Mesothelial cell of epicardium (in vitro differentiated cells): ENCODE data around the gene PLSCR1. TPM values are rescaled to one million over a fixed set of nuclear protein-coding genes. Genes with fewer than 3 reads are reported as not detected.

Experiments
- DNase-seq, 2 experiments: peaks; one replicate each; pipeline ENCODE4 v3.0.0; 2021; ENCODE audit warnings: low spot score in 2 of 2; ENCODE audit not compliant: unreplicated experiment in 2 of 2
- H3K27ac Mint-ChIP-seq: 2 replicates; pipeline ENCODE4 v1.8.0; 2021; ENCODE audit warnings: mixed read lengths
- H3K27me3 Mint-ChIP-seq: 2 replicates; pipeline ENCODE4 v1.8.0; 2021; ENCODE audit warnings: low read depth, mixed read lengths
- H3K36me3 Mint-ChIP-seq: 2 replicates; pipeline ENCODE4 v1.8.0; 2021; ENCODE audit warnings: mixed read lengths
- H3K4me1 Mint-ChIP-seq: 2 replicates; pipeline ENCODE4 v1.8.0; 2021; ENCODE audit warnings: mixed read lengths
- H3K4me3 Mint-ChIP-seq: 2 replicates; pipeline ENCODE4 v1.8.0; 2021; ENCODE audit warnings: mild to moderate bottlenecking, moderate library complexity, mixed read lengths
- H3K9me3 Mint-ChIP-seq: 2 replicates; pipeline ENCODE4 v1.8.0; 2021; ENCODE audit warnings: mixed read lengths
- CTCF ChIP-seq: fragments of 200-600 bp; sonication (generic); IDR thresholded peaks from one replicate; pipeline ENCODE4 v1.5.0; 2021; ENCODE audit warnings: antibody characterized with exemption; ENCODE audit not compliant: unreplicated experiment
- total RNA-seq: library from RNA; stranded (reverse); gene quantifications from 3 replicates; pipeline ENCODE4 v1.2.1, GENCODE V29; 2021

The PLSCR1 gene
- total RNA-seq, 1 donor from 2014 or later = 71.0 TPM

DNA sequence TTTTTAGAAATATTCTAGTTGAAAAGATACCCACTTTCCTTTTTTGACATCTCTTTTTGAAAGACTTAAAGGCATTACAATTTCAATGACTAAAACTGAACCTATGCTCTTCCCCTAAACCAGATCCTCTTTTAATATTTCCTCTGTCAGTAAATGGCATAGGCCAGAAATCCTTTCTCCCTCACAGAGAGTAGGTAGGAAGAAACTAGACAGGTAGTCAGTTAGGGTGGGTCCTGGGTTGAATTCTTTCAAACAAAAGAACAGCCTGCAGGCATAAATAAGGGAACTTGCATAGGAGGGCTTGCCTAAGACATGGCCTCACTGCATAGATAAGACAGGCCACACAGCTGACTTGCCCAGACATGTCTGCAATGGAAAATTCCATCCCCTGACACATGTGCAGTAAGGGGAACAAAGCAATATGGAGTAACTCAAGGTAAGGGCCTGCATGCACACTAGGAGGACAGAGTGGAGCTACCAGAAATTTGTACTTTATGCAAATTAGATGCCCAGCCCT is 37.6 kb upstream of the PLSCR1 start:
- Mint-ChIP-seq H3K4me1 (peaks cover 13% of the 10 kb centered on the region), H3K9me3 (peaks cover 29% of the 10 kb centered on the region), H3K27ac (peak overlapping the region; percentile 47), H3K36me3 (peaks cover 8% of the 10 kb centered on the region), H3K27me3 (no peaks in the 10 kb centered on the region), H3K4me3 (no peak overlapping the region)
- no peak for DNase-seq
- TF ChIP-seq CTCF = no peak

DNA sequence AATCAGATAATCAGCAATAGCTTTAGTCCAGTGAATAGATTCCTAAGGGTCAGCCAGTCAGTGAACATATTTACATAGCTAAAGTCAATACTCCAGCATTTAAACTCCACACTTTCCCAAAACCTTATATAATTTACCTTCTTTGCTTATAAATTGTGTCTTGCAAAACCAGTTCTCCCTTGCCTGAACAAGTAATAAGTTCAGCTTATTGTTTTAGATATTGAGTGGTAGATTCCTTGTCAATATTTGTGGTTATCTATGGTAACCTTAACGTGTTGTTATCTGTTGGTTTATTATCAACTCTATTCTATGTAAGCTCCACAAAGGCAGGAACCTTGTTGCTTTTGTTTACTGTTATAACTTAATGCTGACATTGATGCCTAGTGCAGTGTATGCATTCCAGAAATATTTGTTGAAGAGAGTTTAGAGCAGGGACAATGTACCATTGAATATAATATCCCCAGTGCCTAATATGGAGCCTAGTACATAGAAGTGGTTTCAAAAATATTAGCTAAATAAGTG is 36.7 kb upstream of the PLSCR1 start:
- Mint-ChIP-seq H3K27ac (no peak overlapping the region), H3K36me3 (peaks cover 8% of the 10 kb centered on the region), H3K4me3 (no peak overlapping the region), H3K27me3 (no peaks in the 10 kb centered on the region), H3K4me1 (peaks cover 13% of the 10 kb centered on the region), H3K9me3 (peaks cover 29% of the 10 kb centered on the region)
- no peak for DNase-seq
- no peak for TF ChIP-seq CTCF

DNA sequence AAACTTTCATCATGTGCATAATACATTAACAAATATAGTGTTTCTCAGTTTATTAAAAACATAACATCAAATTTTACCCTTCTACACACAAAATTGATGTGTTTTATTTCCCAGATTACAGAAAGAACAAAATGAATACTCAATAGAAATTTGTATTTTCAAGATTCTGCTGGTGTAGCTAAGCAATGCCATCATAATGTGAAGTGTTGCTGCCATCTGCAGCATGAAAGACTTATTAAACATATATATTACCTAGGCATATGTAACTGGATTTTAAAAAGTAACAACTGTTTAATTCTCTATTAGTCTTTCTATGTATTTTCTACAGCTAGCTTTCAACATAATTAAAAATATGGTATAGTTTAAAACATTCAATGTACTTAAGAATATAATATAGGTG is 33.3 kb upstream of the PLSCR1 start:
- Mint-ChIP-seq H3K4me1 (peaks cover 7% of the 10 kb centered on the region), H3K27me3 (no peaks in the 10 kb centered on the region), H3K9me3 (peaks cover 18% of the 10 kb centered on the region)

DNA sequence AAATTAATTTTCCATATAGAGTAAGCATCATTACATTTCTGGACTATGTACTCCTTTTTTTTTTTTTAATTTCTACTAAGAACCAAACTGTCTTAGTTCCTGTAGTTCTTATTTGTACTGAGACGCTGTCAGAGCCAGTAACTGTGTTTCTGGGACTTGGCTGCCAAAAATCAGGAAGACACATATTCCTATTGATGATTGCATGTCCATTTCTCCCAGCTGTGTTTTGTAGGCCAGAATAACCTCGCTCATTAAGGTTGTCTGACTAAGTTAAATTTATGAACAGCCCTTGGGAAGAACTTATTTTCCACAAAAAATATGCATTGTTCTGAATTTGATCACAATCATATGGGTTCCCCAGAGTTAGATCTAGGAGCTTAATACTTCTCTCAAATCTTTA is 31.2 kb upstream of the PLSCR1 start:
- no peaks in the 10 kb centered on the region for H3K36me3 Mint-ChIP-seq
- no peak for DNase-seq
- H3K27ac Mint-ChIP-seq = no peak overlapping the region
- TF ChIP-seq CTCF = no peak
- H3K9me3 Mint-ChIP-seq = peaks cover under 1% of the 10 kb centered on the region
- peaks cover under 1% of the 10 kb centered on the region for H3K4me1 Mint-ChIP-seq
- no peak overlapping the region for H3K4me3 Mint-ChIP-seq
- no peaks in the 10 kb centered on the region for H3K27me3 Mint-ChIP-seq

More for the DNA sequence above, 33.3 kb upstream of the PLSCR1 start:
- H3K36me3 Mint-ChIP-seq = peaks cover 4% of the 10 kb centered on the region
- no peak for DNase-seq
- TF ChIP-seq CTCF = peak; percentile 25
- no peak overlapping the region for H3K27ac Mint-ChIP-seq
- H3K4me3 Mint-ChIP-seq = no peak overlapping the region

- Mint-ChIP-seq H3K27ac (no peak overlapping the region), H3K36me3 (no peaks in the 10 kb centered on the region), H3K27me3 (no peaks in the 10 kb centered on the region), H3K4me3 (no peak overlapping the region), H3K4me1 (no peaks in the 10 kb centered on the region), H3K9me3 (no peaks in the 10 kb centered on the region)
- no peak for DNase-seq
- no peak for TF ChIP-seq CTCF
Observed at GRCh38 chr3:146574173-146574572, 29.8 kb upstream of the PLSCR1 start.

GRCh38 chr3:146569314-146569713 is 24.9 kb upstream of the PLSCR1 start:
- no peaks in the 10 kb centered on the region for H3K4me1 Mint-ChIP-seq
- no peak for DNase-seq
- H3K27ac Mint-ChIP-seq = no peak overlapping the region
- no peak overlapping the region for H3K4me3 Mint-ChIP-seq
- no peaks in the 10 kb centered on the region for H3K36me3 Mint-ChIP-seq
- H3K9me3 Mint-ChIP-seq = no peaks in the 10 kb centered on the region
- H3K27me3 Mint-ChIP-seq = no peaks in the 10 kb centered on the region
- TF ChIP-seq CTCF = no peak
